GM12873 (cell line): ENCODE measurements around the gene SCAMP1.
A peak's percentile ranks its signal among the peaks of the same experiment; 100 is the strongest.

Source experiments
- TF ChIP-seq, protein P1 (sequence below): IDR thresholded peaks from 2 replicates; pipeline ENCODE4 v1.5.1; 2012; ENCODE audit warnings: low read depth, mild to moderate bottlenecking, moderate library complexity, low read length, control low read depth; ENCODE audit not compliant: insufficient read depth; ENCODE audit errors: missing control alignments

SCAMP1 gene, protein sequence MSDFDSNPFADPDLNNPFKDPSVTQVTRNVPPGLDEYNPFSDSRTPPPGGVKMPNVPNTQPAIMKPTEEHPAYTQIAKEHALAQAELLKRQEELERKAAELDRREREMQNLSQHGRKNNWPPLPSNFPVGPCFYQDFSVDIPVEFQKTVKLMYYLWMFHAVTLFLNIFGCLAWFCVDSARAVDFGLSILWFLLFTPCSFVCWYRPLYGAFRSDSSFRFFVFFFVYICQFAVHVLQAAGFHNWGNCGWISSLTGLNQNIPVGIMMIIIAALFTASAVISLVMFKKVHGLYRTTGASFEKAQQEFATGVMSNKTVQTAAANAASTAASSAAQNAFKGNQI

DNA sequence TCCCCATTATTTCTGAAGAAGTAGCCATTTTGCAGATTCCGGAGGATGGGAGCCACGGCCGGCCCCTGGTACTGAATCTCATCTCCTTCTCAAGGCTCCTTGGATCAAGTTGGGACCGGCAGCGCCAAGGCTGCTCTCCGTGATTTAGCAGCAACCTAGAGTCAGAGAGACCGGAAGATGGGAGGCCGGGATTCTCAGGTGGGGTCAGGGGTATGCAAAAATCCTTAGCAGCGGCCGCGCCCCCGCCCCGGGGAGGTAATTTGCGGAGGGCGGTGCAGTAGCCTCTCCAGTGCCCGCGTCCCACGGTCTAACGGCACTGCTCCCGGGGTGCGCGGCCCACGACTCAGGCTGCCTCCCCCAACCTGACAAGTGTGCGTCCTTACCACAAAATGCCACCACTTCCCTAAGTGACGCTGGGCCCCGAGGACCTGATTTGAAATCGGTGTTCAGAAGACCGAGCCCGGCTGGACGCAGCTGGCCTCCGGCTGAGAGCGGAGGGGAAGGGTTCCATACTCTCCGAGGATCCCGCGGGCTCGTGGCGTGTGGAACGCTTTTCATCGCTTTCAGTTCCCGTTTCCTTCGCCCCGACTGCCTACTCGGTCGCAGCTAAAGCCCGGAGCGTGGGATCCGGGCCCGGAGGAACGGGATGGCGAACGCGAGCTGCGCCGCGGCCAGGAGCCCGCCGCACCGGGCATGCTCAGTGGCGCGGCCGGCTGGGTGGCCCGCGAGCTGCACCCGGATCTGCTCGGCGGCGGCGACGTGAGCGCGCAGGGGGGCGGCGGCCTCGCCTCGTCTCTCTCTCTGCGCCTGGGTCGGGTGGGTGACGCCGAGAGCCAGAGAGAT is at the start of gene SCAMP1:
Gene SCAMP1, plus strand, starts transcription at position 787 of the 843 bp plus-strand sequence. Its CDS starts 55 bp downstream, at position 842.
- TF ChIP-seq, protein P1, sequence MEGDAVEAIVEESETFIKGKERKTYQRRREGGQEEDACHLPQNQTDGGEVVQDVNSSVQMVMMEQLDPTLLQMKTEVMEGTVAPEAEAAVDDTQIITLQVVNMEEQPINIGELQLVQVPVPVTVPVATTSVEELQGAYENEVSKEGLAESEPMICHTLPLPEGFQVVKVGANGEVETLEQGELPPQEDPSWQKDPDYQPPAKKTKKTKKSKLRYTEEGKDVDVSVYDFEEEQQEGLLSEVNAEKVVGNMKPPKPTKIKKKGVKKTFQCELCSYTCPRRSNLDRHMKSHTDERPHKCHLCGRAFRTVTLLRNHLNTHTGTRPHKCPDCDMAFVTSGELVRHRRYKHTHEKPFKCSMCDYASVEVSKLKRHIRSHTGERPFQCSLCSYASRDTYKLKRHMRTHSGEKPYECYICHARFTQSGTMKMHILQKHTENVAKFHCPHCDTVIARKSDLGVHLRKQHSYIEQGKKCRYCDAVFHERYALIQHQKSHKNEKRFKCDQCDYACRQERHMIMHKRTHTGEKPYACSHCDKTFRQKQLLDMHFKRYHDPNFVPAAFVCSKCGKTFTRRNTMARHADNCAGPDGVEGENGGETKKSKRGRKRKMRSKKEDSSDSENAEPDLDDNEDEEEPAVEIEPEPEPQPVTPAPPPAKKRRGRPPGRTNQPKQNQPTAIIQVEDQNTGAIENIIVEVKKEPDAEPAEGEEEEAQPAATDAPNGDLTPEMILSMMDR, result peak; percentile 33

DNA sequence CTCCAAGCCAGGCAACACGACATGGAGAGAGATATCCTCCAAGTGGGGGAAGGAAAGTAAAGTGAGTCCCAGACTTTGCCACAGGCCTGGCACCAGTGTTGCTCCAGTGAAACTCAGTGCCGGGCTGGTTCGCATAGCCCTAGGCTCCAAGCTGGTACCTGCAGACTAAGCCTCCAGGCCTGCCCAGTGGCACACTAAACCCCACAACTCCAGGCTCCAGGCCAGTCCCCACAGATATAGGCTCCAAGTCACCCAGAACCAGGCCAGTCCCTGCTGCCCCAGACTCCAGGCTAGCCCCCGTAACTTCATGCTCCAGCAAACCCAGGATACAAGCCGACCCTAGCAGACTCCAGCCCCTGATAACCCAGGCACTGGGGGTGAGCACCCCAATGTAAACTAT is 42.9 kb upstream of the SCAMP1 start:
- TF ChIP-seq, protein P1, result no peak

DNA sequence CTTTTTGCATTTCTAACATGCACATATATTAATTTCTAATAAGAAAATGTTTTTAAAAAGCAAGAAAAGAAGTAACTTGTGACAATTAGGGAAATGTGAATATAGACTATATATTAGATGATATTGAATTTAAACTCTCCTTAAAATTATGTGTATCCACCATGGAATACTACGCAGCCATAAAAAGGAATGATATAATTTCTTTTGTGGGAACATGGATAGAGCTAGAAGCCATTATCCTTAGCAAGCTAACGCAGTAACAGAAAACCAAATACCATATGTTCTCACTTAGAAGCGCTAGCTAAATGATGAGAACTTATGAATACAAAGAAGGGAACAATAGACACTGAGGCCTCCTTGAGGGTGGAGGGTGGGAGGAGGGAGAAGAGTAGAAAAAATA is 42.1 kb upstream of the SCAMP1 start:
- TF ChIP-seq, protein P1, result no peak

DNA sequence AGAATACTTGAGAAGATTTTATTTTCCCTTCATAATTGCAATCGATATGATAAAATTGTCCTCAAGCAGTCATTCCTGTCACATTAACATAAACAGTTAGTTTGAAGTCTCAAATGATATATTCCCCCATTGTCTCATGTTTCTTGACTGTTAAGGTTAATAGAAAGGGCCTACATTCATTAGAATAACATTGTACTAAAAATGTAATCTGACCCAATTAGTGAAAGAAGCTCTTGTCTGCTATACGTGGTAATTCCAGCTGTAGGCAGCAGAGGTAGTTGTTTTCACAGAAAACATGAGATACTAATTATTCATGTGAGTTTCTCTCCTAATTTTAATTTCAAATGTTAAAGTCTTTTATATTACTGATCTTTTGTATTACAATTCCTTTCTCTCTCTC is 40.0 kb upstream of the SCAMP1 start:
- TF ChIP-seq, protein P1, result peak; percentile 56

DNA sequence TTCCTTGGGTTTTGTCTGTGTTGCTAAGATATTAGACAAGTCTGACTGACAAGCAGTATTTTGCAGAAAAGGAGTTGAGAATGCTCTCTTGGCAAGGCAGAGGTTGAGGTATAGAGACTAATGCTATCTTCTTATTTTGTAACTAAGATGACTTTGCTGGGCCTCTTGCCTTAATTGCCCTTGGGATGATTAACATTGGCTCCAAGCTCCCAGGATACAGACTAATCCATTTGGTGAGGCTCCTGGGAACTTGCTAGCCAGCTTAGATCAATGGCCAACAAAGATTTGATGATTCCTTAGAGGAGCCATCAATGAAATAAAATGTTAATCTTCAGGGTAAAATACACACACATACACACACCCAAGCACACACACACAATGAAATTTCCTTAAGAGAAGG is 37.2 kb upstream of the SCAMP1 start:
- TF ChIP-seq, protein P1, result no peak

DNA sequence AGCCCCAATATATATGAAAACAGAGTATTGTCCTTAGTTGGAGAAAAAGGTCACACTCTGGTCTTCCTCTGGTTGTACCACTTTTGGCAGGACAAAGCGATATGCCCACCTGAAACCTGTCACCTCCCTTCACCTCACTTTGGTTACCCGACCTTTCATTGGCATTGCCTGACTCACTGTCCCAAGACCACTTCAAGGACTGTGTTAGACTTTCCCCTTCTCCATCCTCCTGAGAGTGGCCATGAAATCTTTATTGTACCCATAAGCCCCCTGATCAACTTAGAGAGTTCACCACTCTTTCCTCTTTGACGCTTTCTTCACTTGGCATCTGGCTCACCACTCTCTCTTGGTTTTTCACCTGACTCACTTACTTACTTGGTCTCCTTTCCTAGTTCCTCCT is 33.5 kb upstream of the SCAMP1 start:
- TF ChIP-seq, protein P1, result no peak
